HEK293 (cell line): Measurements from ENCODE around the gene FUT8.

Experiments used
- CTCF ChIA-PET: fragments of 350-600 bp; formaldehyde crosslinking; extraction: SDS; loops from one replicate; lab custom pipeline; 2021; ENCODE audit warnings: antibody characterized with exemption; lab: Yijun Ruan, JAX
- POLR2A ChIA-PET: fragments of 300-600 bp; formaldehyde crosslinking; extraction: SDS; loops from one replicate; lab custom pipeline; 2020; ENCODE audit warnings: antibody characterized with exemption, inconsistent platforms; lab: Yijun Ruan, JAX
- H3K27ac ChIP-seq: fragments of 200-500 bp; sonication (Bioruptor generic); 2 replicates; pipeline ENCODE4 v1.5.1; 2014; ENCODE audit warnings: low read depth, low read length, control low read depth, inconsistent platforms; ENCODE audit errors: extremely low read depth
- H3K36me3 ChIP-seq, 2 experiments: fragments of 200-500 bp in 1 of 2; sonication (Bioruptor generic) in 1 of 2; 1 replicate in 1 of 2; 2 replicates in 1 of 2; pipeline ENCODE4 v1.5.1; 2014 to 2017; ENCODE audit warnings: inconsistent platforms in 2 of 2, low read length in 2 of 2; ENCODE audit not compliant: control insufficient read depth in 2 of 2, insufficient read depth in 1 of 2
- H3K4me1 ChIP-seq: fragments of 200-500 bp; sonication (Bioruptor generic); 2 replicates; pipeline ENCODE4 v1.5.1; 2014; ENCODE audit warnings: mild to moderate bottlenecking, low read length, inconsistent platforms; ENCODE audit not compliant: control insufficient read depth, insufficient read depth
- H3K4me3 ChIP-seq: 2 replicates; pipeline ENCODE4 v1.5.1; 2011; ENCODE audit warnings: low read depth, mild to moderate bottlenecking, control low read depth, low read length, moderate library complexity
- H3K9me3 ChIP-seq: fragments of 200-500 bp; sonication (Bioruptor generic); 2 replicates; pipeline ENCODE4 v1.5.1; 2014; ENCODE audit warnings: low read depth, low read length, inconsistent platforms; ENCODE audit not compliant: control insufficient read depth, insufficient read depth
- BCL11B ChIP-seq: fragments of 450-650 bp; formaldehyde crosslinking; IDR thresholded peaks from 2 replicates; pipeline ENCODE4 v1.5.1; 2016; ENCODE audit warnings: low read depth, missing biosample characterization, missing genetic modification characterization
- EGR2 ChIP-seq: fragments of 450-650 bp; formaldehyde crosslinking; IDR thresholded peaks from 2 replicates; pipeline ENCODE4 v1.5.1; 2016; ENCODE audit warnings: low read depth, missing biosample characterization, missing genetic modification characterization
- ELK4 ChIP-seq: IDR thresholded peaks from 2 replicates; pipeline ENCODE4 v1.6.1; 2011; ENCODE audit warnings: mild to moderate bottlenecking, low read depth, low read length, borderline replicate concordance
- FEZF1 ChIP-seq: fragments of 450-650 bp; formaldehyde crosslinking; IDR thresholded peaks from 2 replicates; pipeline ENCODE4 v1.5.1; 2016; ENCODE audit warnings: missing biosample characterization, missing genetic modification characterization
- HIC1 ChIP-seq: fragments of 450-650 bp; formaldehyde crosslinking; IDR thresholded peaks from 2 replicates; pipeline ENCODE4 v1.5.1; 2016; ENCODE audit warnings: missing biosample characterization, missing genetic modification characterization
- HOXD13 ChIP-seq: sonication (generic); formaldehyde crosslinking; IDR thresholded peaks from 2 replicates; pipeline ENCODE4 v1.8.0; 2022; ENCODE audit warnings: missing genetic modification reagents, borderline replicate concordance
- SP2 ChIP-seq: fragments of 450-650 bp; formaldehyde crosslinking; IDR thresholded peaks from 2 replicates; pipeline ENCODE4 v1.5.1; 2016; ENCODE audit warnings: missing biosample characterization, missing genetic modification characterization
- TCF7L2 ChIP-seq: IDR thresholded peaks from 2 replicates; pipeline ENCODE4 v1.6.1; 2011; ENCODE audit warnings: low read depth, mild to moderate bottlenecking, inconsistent platforms, low read length, moderate library complexity, borderline replicate concordance
- ZFP41 ChIP-seq: fragments of 450-650 bp; formaldehyde crosslinking; IDR thresholded peaks from 2 replicates; pipeline ENCODE4 v1.5.1; 2016; ENCODE audit warnings: missing biosample characterization, missing genetic modification characterization, borderline replicate concordance
- ZNF132 ChIP-seq: fragments of 450-650 bp; formaldehyde crosslinking; IDR thresholded peaks from 2 replicates; pipeline ENCODE4 v1.5.1; 2017; ENCODE audit warnings: missing biosample characterization, missing genetic modification characterization, borderline replicate concordance
- ZNF146 ChIP-seq: fragments of 450-650 bp; formaldehyde crosslinking; IDR thresholded peaks from 2 replicates; pipeline ENCODE4 v1.5.1; 2016; ENCODE audit warnings: missing biosample characterization, missing genetic modification characterization
- ZNF184 ChIP-seq: fragments of 450-650 bp; IDR thresholded peaks from 2 replicates; pipeline ENCODE4 v1.5.1; 2018; ENCODE audit warnings: missing biosample characterization, mild to moderate bottlenecking, missing genetic modification characterization
- ZNF248 ChIP-seq: fragments of 450-650 bp; formaldehyde crosslinking; IDR thresholded peaks from 2 replicates; pipeline ENCODE4 v1.5.1; 2017; ENCODE audit warnings: missing biosample characterization, missing genetic modification characterization
- ZNF391 ChIP-seq: fragments of 450-650 bp; formaldehyde crosslinking; IDR thresholded peaks from 2 replicates; pipeline ENCODE4 v1.5.1; 2016; ENCODE audit warnings: low read depth, missing biosample characterization, missing genetic modification characterization, borderline replicate concordance
- ZNF521 ChIP-seq: fragments of 450-650 bp; formaldehyde crosslinking; IDR thresholded peaks from 2 replicates; pipeline ENCODE4 v1.5.1; 2017; ENCODE audit warnings: missing biosample characterization, mild to moderate bottlenecking, missing genetic modification characterization
- ZNF558 ChIP-seq: fragments of 450-650 bp; formaldehyde crosslinking; IDR thresholded peaks from 2 replicates; pipeline ENCODE4 v1.5.1; 2016; ENCODE audit warnings: missing biosample characterization, missing genetic modification characterization
- ZNF560 ChIP-seq: fragments of 450-650 bp; formaldehyde crosslinking; IDR thresholded peaks from 2 replicates; pipeline ENCODE4 v1.5.1; 2017; ENCODE audit warnings: missing biosample characterization, missing genetic modification characterization, borderline replicate concordance
- ZNF580 ChIP-seq: fragments of 450-650 bp; formaldehyde crosslinking; IDR thresholded peaks from 2 replicates; pipeline ENCODE4 v1.5.1; 2016; ENCODE audit warnings: missing biosample characterization, missing genetic modification characterization
- ZNF626 ChIP-seq: fragments of 450-650 bp; sonication (Bioruptor Pico); formaldehyde crosslinking; IDR thresholded peaks from 2 replicates; pipeline ENCODE4 v1.5.1; 2018; ENCODE audit warnings: missing biosample characterization, missing genetic modification characterization, inconsistent platforms
- ZNF654 ChIP-seq: fragments of 450-650 bp; formaldehyde crosslinking; IDR thresholded peaks from 2 replicates; pipeline ENCODE4 v1.5.1; 2016; ENCODE audit warnings: low read depth, missing biosample characterization, missing genetic modification characterization
- ZNF830 ChIP-seq: fragments of 450-650 bp; IDR thresholded peaks from 2 replicates; pipeline ENCODE4 v1.5.0; 2018; ENCODE audit warnings: missing biosample characterization, missing genetic modification characterization, low read depth, mild to moderate bottlenecking, moderate library complexity
- ZSCAN16 ChIP-seq: fragments of 450-650 bp; formaldehyde crosslinking; IDR thresholded peaks from 2 replicates; pipeline ENCODE4 v1.5.1; 2016; ENCODE audit warnings: missing biosample characterization, missing genetic modification characterization
- ZSCAN23 ChIP-seq: fragments of 450-650 bp; formaldehyde crosslinking; IDR thresholded peaks from 2 replicates; pipeline ENCODE4 v1.5.1; 2016; ENCODE audit warnings: missing biosample characterization, missing genetic modification characterization
- TF ChIP-seq, protein P1 (sequence below): fragments of 450-650 bp; formaldehyde crosslinking; IDR thresholded peaks from 2 replicates; pipeline ENCODE4 v1.5.1; 2016; ENCODE audit warnings: missing biosample characterization, missing genetic modification characterization
- TF ChIP-seq, protein P2 (sequence below): fragments of 450-650 bp; IDR thresholded peaks from 2 replicates; pipeline ENCODE4 v1.5.1; 2018; ENCODE audit warnings: missing biosample characterization, missing genetic modification characterization
- TF ChIP-seq, protein P3 (sequence below): fragments of 450-650 bp; formaldehyde crosslinking; IDR thresholded peaks from 2 replicates; pipeline ENCODE4 v1.5.1; 2017; ENCODE audit warnings: missing biosample characterization, missing genetic modification characterization

FUT8 gene

GRCh38 chr14:65703996-65704395 is 291.5 kb downstream of the FUT8 start:
- POLR2A ChIA-PET: no interaction called here
- Histone ChIP-seq H3K36me3 (no peaks in the 10 kb centered on the region), H3K9me3 (no peaks in the 10 kb centered on the region), H3K4me1 (no peaks in the 10 kb centered on the region), H3K27ac (no peak overlapping the region), H3K4me3 (no peak overlapping the region)
- CTCF ChIA-PET: interaction anchor here (0.7 kb wide), 1 partner anchor 10 kb away, joined by 3 read pairs; no protein-coding TSS in a partner anchor
- no peak for TF ChIP-seq SP2 (tag by site-specific recombination)
- TF ChIP-seq ZNF248 (tag by site-specific recombination): no peak

DNA sequence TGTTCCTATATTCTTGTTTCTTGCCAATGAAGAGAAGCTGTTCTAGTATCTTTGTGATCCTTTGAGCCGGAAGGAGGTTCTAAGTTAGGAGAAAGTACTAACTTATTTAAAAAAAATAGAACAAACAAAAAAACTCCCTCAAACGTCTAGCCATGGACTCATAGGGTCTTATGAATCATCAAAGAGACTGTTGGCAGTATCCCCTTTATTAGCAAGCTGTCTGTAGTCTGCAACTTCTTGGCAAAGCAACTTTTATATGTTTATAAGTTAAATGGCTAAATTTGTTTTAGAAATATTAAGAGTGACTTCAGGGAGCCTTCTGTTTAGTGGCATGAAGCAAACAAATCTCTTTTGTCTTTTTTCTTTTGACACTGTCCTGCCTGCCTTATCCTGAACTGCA is 291.9 kb downstream of the FUT8 start:
- H3K36me3 ChIP-seq: no peaks in the 10 kb centered on the region
- ChIA-PET POLR2A (no interaction called here), CTCF (no interaction called here)
- H3K27ac ChIP-seq: no peak overlapping the region
- H3K4me3 ChIP-seq: no peak overlapping the region
- TF ChIP-seq ZNF830 (tag by site-specific recombination) (no peak), ZNF184 (no peak), ZNF654 (tag by site-specific recombination) (no peak), ZNF558 (tag by site-specific recombination) (no peak), ZNF391 (no peak), TCF7L2 (no peak), ELK4 (no peak), ZNF580 (tag by site-specific recombination) (no peak), ZNF560 (tag by site-specific recombination) (no peak), ZFP41 (tag by site-specific recombination) (no peak), EGR2 (tag by site-specific recombination) (no peak)
- TF ChIP-seq, protein P1, sequence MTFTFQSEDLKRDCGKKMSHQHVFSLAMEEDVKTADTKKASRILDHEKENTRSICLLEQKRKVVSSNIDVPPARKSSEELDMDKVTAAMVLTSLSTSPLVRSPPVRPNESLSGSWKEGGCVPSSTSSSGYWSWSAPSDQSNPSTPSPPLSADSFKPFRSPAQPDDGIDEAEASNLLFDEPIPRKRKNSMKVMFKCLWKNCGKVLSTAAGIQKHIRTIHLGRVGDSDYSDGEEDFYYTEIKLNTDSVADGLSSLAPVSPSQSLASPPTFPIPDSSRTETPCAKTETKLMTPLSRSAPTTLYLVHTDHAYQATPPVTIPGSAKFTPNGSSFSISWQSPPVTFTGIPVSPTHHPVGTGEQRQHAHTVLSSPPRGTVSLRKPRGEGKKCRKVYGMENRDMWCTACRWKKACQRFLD (tag by site-specific recombination): no peak
- TF ChIP-seq, protein P2, sequence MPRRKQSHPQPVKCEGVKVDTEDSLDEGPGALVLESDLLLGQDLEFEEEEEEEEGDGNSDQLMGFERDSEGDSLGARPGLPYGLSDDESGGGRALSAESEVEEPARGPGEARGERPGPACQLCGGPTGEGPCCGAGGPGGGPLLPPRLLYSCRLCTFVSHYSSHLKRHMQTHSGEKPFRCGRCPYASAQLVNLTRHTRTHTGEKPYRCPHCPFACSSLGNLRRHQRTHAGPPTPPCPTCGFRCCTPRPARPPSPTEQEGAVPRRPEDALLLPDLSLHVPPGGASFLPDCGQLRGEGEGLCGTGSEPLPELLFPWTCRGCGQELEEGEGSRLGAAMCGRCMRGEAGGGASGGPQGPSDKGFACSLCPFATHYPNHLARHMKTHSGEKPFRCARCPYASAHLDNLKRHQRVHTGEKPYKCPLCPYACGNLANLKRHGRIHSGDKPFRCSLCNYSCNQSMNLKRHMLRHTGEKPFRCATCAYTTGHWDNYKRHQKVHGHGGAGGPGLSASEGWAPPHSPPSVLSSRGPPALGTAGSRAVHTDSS (tag by site-specific recombination): no peak
- no peaks in the 10 kb centered on the region for H3K4me1 ChIP-seq
- no peaks in the 10 kb centered on the region for H3K9me3 ChIP-seq

GRCh38 chr14:65704850-65705249 is 292.3 kb downstream of the FUT8 start:
- POLR2A ChIA-PET: no interaction called here
- Histone ChIP-seq H3K4me1 (no peaks in the 10 kb centered on the region), H3K4me3 (no peak overlapping the region), H3K9me3 (no peaks in the 10 kb centered on the region), H3K27ac (no peak overlapping the region), H3K36me3 (no peaks in the 10 kb centered on the region)
- CTCF ChIA-PET: no interaction called here
- TF ChIP-seq, protein P3, sequence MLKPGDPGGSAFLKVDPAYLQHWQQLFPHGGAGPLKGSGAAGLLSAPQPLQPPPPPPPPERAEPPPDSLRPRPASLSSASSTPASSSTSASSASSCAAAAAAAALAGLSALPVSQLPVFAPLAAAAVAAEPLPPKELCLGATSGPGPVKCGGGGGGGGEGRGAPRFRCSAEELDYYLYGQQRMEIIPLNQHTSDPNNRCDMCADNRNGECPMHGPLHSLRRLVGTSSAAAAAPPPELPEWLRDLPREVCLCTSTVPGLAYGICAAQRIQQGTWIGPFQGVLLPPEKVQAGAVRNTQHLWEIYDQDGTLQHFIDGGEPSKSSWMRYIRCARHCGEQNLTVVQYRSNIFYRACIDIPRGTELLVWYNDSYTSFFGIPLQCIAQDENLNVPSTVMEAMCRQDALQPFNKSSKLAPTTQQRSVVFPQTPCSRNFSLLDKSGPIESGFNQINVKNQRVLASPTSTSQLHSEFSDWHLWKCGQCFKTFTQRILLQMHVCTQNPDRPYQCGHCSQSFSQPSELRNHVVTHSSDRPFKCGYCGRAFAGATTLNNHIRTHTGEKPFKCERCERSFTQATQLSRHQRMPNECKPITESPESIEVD: no peak
- TF ChIP-seq HOXD13 (CRISPR knock-in tag) (no peak), BCL11B (tag by site-specific recombination) (no peak), ZNF626 (tag by site-specific recombination) (no peak), ZNF146 (tag by site-specific recombination) (no peak), ZNF132 (tag by site-specific recombination) (no peak), HIC1 (tag by site-specific recombination) (no peak), FEZF1 (tag by site-specific recombination) (no peak), ZNF521 (tag by site-specific recombination) (no peak), ZSCAN23 (no peak), ZSCAN16 (no peak)
